ENCODE data around the gene UBTD1.

The UBTD1 gene

DNA sequence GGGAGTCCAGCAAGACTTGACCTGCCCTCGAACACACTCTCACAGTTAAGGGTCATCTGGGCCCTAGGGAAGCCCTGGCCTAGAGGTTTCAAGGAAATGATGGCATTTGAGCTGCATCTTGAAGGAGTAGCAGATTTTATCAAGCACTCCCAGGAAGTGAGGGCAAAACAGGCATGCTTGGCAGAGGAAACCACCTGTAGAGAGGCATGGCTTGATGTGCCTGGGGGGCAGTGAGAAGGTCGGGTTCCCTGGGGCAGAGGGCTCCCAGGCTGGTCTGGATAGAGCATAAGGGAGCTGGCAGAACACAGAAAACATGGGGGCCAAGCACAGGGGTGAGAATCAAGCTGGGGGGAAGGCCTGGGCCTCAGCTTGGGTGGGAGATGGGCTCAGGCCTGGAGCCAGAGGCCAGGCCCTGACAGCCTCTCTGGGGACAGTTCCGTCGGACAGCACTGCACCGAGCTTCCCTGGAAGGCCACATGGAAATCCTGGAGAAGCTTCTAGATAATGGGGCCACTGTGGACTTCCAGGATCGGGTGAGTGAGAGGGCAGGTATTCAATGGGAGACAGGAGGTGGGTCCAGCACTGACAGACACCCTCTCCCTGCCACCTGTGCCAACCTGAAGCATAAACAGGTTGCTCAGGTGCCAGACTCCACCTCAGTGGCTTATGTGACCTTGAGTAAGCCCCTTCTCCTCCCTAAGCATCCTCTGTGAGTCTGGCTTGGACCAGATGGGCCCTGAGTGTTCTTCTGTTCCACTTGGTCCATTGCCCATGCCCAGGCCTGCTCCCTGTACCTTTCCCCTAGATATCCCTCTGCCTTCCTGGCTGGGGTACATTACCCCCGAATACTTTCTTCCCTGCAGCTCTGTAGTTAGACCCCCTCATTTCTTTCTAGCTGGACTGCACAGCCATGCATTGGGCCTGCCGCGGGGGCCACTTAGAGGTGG lies 82.0 kb downstream of the UBTD1 start:
- no peak for DNase-seq (ENCODE audit: low read depth in 2 of 3, low spot score in 1 of 3)

DNA sequence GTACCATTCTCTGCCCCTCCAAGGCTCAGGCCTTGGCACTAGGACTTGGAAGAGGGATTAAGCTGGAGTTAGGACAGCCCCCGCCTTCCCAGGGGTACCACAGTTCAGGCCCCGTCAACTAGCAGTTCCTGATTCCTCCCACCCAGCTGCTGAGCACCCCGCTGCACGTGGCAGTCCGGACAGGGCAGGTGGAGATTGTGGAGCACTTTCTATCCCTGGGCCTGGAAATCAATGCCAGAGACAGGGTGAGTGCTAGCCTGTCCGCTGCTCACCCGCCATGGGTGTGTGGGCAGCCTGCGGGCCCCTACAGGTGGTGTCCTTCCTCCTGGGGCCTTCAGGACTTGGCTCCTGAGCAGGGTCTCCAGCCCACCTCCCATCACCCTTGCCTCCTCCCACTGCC lies 83.4 kb downstream of the UBTD1 start:
- no peak for DNase-seq (ENCODE audit: low read depth in 2 of 3, low spot score in 1 of 3)

DNA sequence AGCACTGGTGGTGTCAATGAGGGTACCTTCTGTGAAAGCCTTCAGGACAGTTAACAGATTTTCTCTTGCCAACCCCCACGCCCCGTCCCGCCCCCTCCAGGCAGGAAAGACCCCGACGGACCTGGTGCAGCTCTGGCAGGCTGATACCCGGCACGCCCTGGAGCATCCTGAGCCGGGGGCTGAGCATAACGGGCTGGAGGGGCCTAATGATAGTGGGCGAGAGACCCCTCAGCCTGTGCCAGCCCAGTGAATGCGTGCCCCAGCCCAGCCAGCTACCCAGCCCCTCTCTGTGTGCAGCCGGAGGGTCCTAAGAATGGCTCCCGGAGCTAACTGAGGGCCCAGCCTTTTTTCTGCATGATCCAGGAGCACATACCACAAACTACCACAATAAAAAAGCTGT lies 84.8 kb downstream of the UBTD1 start:
- DNase-seq (ENCODE audit: low read depth in 2 of 3, low spot score in 1 of 3) = no peak

DNA sequence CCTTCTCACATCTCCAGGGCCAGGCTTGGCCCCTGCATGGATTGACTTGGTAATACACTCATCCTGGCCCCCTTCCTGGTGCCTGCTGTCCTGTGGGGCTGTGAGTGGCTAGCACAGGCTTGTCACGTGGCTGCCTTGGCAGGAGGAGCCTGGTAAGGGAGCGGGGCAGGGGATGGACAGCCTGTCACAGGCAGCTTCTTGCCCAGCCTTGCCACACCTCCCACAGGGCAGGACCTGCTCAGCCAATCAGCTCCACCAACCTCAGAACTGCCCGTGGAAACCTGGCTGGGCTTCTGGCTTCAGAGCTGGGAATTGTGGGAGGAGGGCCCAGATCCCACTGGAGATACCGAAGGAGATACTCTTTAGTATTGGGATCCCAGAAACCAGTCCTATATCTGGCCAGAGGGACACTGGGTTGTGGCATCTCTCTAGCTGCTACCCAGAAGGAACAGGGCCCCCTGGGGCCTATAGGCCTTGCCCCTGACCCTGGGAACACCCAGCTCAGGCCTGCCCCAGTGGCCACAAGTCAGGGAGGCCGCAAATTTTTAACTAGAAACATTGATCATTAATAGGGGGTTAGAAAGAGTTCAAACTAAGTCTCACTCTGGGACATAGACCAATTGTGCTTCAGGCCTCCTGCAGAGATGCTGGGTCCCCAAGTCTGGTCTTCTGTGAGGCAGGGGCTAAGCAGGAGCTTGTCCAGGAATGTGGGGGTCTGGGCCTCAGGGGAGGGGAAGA lies 85.5 kb downstream of the UBTD1 start, which contains the start of gene HOGA1:
HOGA1 (plus strand) TSS at position 330 of the 738 bp plus-strand sequence; CDS start at position 645, 315 bp downstream.
- DNase-seq (ENCODE audit: low read depth in 2 of 3, low spot score in 1 of 3) = no peak

DNA sequence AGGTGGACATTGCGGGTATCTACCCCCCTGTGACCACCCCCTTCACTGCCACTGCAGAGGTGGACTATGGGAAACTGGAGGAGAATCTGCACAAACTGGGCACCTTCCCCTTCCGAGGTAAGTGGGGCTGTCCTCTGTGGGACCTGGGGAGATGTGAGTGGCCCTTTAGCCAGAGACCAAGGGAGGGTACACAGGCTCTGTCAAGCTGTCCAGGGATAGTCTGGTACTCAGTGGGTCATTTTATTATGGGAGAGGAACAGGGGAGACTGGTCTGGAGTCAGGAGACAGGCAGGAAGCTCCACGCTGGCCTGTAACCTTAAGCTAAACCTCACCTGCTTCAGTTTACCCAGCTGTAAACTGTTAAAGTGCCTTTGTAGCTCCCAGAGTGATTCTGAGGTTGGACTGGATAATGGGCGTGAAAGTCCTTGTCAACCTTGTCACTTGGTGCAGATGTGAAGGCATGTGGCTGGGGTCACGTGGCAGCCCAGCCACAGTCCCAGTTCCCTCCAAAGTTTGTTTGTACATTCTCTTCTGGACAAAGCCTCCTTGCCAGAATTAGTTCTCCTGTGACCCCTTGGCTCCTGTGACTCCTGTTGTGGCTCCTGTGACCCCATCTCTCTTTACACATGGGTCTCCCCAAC lies 86.2 kb downstream of the UBTD1 start:
- no peak for DNase-seq (ENCODE audit: low read depth in 2 of 3, low spot score in 1 of 3)

DNA sequence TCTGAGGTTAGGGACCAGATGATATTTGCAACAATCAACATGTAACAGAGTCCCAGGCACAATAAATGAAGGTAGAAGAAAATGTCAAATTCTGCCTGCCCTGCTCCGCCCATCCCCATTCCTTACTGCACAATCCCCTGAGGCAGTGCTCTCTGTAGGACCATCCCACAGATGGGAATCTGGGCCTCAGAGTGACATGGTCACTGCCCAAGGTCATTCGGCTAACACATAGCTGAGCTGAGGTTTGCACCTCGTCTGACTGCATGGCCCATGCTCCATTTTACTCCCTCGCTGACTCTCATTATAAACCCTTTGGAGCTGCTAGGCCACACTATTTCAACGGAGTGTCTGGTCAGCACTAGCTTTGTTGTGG lies 86.7 kb downstream of the UBTD1 start:
- DNase-seq (ENCODE audit: low read depth in 2 of 3, low spot score in 1 of 3) = no peak

DNA sequence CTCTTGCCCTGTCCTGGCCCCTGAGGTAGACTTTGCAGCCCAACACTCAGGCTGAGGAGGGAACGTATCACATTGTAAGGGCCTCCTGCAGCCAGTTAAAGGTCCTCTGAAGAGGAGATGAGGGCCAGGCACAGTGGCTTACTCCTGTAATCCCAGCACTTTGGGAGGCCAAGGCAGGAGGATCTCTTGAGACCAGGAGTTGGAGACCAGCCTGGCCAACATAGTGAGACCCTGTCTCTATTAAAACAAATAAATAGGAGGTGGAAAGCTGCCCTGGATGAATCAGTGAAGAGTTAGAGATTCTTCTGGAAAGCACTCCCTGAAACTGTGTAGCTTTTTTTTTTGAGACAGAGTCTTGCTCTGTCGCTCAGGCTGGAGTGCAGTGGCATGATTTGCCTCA lies 88.5 kb downstream of the UBTD1 start:
- DNase-seq (ENCODE audit: low read depth in 2 of 3, low spot score in 1 of 3) = no peak

DNA sequence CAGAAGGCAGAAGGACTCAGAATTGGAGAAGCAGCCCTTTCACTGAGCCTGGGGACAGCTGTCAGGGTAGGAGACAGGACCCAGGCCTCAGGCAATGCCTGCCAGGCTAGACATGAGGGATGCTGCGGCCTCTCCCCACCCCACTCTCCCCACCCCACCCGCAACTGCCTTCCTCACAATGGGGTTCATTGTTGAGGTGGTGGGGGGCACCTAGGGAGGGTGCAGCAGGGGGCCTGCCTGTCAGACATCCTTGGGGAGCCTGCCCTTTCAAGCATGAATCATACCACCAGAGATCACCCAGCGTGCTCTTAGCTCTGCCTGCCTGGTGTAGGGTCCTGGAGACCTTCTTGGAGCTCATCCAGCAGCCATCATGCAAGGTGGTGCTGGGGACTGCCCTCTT lies 90.8 kb downstream of the UBTD1 start, which contains the start of gene C10orf62:
C10orf62 (plus strand) TSS at position 243 of the 400 bp plus-strand sequence. CDS start 177 bp downstream, outside the sequence.
- no peak for DNase-seq (ENCODE audit: low read depth in 2 of 3, low spot score in 1 of 3)

DNA sequence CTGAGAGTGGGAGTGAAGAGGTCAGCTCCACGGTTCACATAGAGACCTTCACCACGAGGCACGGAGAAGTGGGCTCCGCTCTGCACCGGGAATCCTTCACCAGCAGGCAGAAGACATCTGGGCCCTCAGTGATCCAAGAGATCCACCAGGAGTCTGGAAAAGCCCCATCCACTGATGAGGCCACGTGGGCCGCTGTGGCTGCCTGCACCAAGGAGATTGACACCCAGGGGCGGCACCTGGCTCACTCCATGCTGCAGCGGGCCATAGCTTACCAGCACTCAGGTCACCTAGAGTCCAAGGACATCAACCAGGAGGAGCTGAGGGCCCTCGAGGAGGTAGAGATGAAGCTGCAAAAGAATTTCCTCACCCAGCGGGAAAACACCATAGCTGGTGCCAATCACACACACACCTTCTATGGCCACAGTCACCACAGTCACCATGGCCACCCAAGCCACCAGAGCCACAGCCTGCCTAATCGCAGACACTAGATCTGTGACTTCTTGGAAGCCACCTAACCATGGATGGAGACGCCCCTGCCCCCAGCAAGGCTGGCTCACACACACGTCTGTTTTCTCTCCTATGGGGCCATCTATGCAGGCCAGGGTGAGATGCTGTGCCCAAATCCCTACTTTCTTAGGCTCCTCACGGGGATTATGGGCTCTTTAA lies 91.5 kb downstream of the UBTD1 start:
- no peak for DNase-seq (ENCODE audit: low read depth in 2 of 3, low spot score in 1 of 3)

DNA sequence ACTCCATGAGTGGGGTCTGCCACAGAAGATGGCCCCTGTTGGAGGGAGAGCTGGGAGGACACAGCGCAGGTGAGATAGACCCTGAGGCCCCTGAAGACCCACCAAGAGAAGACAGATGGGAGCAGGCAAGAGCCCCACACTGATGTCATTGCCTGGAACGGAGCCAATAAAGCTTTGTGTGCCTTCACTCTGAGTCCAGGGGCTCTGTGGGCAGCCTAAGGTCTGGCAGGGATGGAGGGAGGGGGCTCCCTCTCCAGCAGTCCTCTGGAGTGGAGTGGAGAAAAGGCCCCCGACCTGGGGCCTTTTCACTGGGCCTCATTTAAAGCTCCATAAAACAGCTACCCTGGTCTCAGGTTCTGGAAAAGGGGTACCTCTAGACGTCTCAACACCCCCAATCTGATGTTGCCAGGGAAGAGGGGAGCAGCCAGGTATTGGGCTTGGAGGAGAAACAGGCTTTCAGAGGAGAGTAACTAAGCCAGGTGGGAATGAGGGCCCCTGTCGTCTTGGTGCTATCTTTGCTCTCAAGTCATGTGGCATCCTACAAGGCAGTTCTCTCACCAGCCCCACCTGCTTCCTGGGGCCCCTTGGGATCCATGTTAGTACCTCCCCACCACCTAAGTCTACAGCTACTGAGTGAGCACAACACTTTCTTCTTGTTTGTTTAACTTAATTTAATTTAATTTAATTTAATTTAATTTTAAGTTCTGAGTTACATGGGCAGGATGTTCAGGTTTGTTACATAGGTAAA lies 92.2 kb downstream of the UBTD1 start:
- DNase-seq (ENCODE audit: low read depth in 2 of 3, low spot score in 1 of 3) = no peak

DNA sequence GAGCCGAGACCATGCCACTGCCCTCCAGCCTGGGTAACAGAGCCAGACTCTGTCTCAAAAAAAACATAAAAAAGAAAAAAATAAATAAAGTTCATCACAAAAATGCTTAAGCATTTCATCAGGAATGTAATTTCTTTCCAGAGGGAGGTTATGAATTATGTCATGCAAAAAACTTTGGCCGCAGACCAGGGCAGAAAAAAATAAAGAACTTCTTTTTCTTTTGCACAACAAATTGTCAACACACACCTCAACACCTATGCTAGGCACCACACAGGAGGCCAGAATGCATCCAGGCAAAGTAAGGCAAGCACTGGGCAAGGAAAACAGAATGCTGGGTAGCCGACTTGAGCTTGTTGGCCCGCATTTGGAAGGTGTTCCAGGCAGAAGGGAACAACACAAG lies 94.7 kb downstream of the UBTD1 start:
- DNase-seq (ENCODE audit: low read depth in 2 of 3, low spot score in 1 of 3) = no peak

DNA sequence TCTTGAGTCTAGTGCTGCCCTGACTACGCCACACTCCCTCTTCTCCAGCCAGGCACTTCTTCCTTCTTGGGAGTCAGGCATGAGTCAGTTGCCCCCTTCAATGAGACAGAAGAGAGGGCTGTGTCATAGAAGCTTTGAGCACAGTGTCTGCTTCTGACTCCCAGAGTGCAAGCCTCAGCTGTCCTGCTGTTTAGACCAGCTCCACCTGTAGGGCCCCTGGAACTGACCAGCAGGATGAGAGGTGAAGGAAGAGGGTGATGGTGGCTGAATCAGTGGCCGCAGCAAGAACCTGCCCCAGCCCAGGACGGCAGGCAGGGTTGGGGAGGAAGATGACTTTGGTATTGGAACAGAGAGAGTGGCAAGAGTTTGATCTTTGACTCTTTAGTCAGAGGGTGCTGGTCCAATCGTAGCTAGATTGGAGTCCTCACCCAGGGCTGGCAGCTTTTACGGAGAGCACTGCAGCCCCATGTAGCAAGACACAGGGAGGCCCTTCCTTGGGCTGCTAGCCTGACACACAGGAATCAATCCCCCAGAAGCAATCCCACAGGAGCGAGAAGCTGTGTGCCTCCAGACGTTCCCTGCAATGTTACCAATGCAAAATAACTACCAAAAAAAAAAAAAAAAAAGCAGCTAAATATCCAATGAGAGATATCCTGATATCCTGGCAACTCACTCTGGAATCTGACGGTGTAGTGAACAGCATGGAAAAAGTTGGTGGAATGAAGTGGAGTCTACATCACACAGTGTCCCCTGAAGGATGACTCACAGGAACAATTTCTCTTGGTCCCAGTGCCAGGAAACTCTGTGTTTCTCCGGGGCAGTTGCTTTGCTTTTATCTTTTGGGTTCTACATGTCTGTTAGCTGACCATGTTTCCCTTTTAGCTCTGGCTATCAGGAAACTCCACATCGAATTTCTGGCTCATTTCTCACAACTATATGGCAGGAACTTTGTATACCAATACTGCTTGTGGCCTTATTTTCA lies 97.7 kb downstream of the UBTD1 start:
- no peak for DNase-seq (ENCODE audit: low read depth in 2 of 3, low spot score in 1 of 3)

DNA sequence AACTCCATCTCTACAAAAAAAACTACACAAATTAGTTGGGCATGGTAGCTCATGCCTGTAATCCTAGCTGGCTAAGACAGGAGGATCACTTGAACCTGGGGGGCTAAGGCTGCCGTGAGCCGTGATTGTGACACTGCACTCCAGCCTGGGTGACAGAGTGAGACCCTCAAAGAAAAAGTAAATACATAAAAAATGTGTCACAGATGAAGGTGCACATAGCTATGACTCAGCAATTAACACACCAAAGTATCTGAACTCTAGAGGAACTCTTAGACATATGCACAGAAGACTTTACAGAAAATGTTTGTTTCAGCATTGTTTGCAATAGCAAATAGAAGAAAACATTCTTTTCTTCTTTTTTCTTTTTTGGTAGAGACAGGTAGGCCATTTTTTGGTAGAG lies 99.1 kb downstream of the UBTD1 start:
- DNase-seq (ENCODE audit: low read depth in 2 of 3, low spot score in 1 of 3) = no peak

DNA sequence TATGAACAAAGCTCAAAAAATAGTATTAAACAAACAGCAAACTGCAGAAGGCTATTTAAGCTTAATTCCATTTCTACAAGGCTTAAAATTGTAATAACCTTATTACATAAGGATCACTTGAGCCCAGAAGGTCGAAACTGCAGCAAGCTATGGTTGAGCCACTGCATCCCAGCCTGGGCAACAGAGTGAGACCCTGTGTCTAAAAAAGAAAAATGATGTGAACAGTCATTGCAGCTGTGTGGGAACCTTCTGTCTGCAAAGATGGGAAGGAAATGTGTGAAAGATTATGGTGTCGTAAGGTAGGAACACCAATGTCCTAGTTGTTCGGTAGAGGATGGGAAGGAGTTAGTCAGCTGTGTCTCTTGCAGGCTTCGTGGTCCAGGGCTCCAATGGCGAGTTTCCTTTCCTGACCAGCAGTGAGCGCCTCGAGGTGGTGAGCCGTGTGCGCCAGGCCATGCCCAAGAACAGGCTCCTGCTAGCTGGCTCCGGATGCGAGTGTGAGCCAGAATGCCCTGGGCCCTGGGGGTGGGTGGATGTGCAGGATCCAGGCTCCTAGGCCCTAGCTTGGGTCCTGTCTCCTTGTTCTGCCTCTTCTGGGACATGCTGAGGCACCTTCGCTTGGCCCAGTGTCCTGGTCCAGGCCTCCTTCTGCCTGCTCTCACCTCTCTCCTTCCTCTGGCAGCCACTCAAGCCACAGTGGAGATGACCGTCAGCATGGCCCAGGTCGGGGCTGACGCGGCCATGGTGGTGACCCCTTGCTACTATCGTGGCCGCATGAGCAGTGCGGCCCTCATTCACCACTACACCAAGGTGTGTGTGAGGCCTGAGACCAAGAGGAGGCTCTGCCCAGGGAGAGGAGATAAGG lies 99.9 kb downstream of the UBTD1 start:
- DNase-seq (ENCODE audit: low read depth in 2 of 3, low spot score in 1 of 3) = no peak

DNA sequence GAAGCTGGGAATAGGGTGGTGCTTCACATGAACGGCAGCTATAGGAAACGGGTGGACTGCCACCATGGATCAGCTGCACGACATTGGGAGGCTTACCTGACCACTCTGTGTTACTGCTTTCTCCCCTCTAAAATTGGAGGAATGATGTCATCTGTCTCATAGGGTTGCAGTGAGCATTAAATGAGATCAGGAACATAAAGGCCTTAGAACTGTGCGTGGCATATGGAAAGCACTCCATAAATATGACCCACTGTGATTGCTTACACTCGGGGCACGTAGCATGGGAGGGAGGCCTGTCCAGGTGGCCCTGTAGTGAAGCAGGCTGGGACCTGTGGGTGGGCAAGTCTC lies 100.5 kb downstream of the UBTD1 start:
- no peak for DNase-seq (ENCODE audit: low read depth in 2 of 3, low spot score in 1 of 3)

DNA sequence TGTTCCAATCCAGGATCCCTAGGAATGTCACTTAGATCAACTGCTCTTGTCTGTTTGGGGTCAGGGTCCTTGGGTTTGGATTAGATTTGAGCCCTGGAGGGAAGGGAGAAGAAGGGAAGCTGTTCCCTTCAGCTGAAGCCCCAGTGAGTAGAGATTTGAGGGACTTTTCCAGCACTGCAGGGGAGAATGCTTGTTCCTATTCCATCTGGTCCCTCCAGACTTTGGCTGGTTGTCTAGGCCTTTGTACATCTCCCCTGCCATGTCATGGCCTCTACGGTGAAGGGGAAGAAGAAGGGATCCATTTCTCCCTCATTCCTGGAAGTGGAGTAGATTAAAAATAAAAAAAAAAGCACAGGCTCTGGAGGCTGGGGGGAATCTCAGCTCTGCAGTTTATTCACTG lies 101.9 kb downstream of the UBTD1 start:
- no peak for DNase-seq (ENCODE audit: low read depth in 2 of 3, low spot score in 1 of 3)

DNA sequence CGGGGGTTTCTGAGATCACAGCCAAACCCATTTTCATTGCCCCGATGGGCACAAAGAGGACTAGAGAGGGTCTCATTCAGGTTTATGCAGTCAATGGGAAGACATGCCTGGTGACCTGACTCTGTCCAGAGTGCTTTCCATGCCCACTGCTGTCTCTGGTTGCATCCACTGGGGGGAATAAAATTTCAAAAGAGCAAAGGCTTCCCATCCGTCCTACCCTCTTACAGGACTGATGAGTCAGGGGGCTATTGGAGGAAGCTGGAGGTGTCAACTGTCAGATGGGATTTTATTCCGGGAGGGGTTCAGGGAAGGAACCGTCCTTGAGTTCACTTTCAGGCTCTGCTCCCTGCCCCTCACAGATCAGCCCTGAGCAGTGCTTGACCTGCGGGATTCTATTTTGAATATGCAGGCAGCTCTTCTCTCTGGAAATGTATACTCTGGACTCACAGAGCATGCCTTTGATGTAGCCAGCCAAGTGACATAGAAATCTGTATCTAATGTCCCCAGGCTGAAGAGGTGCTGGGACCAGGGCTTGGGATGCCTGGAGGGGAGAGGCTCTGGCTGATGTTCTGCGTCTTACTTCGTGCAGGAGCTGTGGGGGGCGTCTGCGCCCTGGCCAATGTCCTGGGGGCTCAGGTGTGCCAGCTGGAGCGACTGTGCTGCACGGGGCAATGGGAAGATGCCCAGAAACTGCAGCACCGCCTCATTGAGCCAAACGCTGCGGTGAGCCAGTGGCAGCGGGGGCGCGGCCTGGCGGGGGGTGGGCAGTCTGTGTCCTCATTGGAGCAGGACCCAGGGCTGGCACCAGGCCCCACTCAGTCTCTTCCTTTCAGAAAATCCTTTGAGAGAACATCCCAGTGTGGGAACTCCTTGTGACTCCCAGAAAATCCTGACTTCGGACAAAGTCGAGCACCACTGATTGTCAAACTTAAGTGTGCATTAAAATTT lies 102.8 kb downstream of the UBTD1 start:
- no peak for DNase-seq (ENCODE audit: low read depth in 2 of 3, low spot score in 1 of 3)

All from stimulated activated CD4-positive, alpha-beta T cell treated with anti-CD3 and anti-CD28 coated beads, Interleukin-12 subunit alpha, Interleukin-12 subunit beta, amount 100 ng/mL, for 48 hours (primary cell).